Parathyroid adenoma (tissue), 2 donors: Measurements from ENCODE around the gene GADL1.

Experiments
- H2AFZ ChIP-seq: fragments of 300-600 bp; sonication (generic); one replicate; pipeline ENCODE4 v1.7.0; 2017; ENCODE audit warnings: antibody characterized with exemption, mild to moderate bottlenecking
- H3K27ac ChIP-seq: fragments of 300-600 bp; sonication (generic); one replicate; pipeline ENCODE4 v1.7.0; 2017
- H3K27me3 ChIP-seq: fragments of 300-600 bp; sonication (generic); one replicate; pipeline ENCODE4 v1.7.0; 2017; ENCODE audit warnings: low read length; ENCODE audit not compliant: control insufficient read depth, insufficient read depth
- H3K36me3 ChIP-seq: fragments of 300-600 bp; sonication (generic); one replicate; pipeline ENCODE4 v1.7.0; 2017; ENCODE audit warnings: low read length; ENCODE audit not compliant: control insufficient read depth, insufficient read depth
- H3K4me1 ChIP-seq: fragments of 300-600 bp; sonication (generic); one replicate; pipeline ENCODE4 v1.7.0; 2017; ENCODE audit warnings: control low read depth
- H3K4me2 ChIP-seq: fragments of 300-600 bp; sonication (generic); one replicate; pipeline ENCODE4 v1.7.0; 2017; ENCODE audit warnings: low read length
- H3K4me3 ChIP-seq: fragments of 300-600 bp; sonication (generic); one replicate; pipeline ENCODE4 v1.7.0; 2017; ENCODE audit warnings: low read depth, low read length
- H3K79me2 ChIP-seq: fragments of 300-600 bp; sonication (generic); one replicate; pipeline ENCODE4 v1.7.0; 2017; ENCODE audit warnings: control low read depth
- H3K9ac ChIP-seq: fragments of 300-600 bp; sonication (generic); one replicate; pipeline ENCODE4 v1.7.0; 2017; ENCODE audit warnings: mild to moderate bottlenecking
- H3K9me3 ChIP-seq: fragments of 300-600 bp; sonication (generic); one replicate; pipeline ENCODE4 v1.7.0; 2017; ENCODE audit warnings: low read length; ENCODE audit not compliant: control insufficient read depth
- CTCF ChIP-seq: fragments of 300-600 bp; sonication (generic); IDR thresholded peaks from one replicate; pipeline ENCODE4 v1.7.0; 2017; ENCODE audit warnings: antibody characterized with exemption, mild to moderate bottlenecking
- donor health status: primary hyperparathyroidism.

GADL1 gene

GRCh38 chr3:30692498-30693130 is 201.8 kb downstream of the GADL1 start:
- H3K27ac ChIP-seq, result no peak overlapping the region

GRCh38 chr3:30691944-30692343 is 202.5 kb downstream of the GADL1 start:
- peaks cover 9% of the 10 kb centered on the region for H3K4me1 ChIP-seq
- H3K9ac ChIP-seq, result no peak overlapping the region
- H3K36me3 ChIP-seq, result no peaks in the 10 kb centered on the region

More at GRCh38 chr3:30692498-30693130, 201.8 kb downstream of the GADL1 start:
- H3K9me3 ChIP-seq, result no peaks in the 10 kb centered on the region
- no peaks in the 10 kb centered on the region for H3K27me3 ChIP-seq
- no peak overlapping the region for H2AFZ ChIP-seq
- no peaks in the 10 kb centered on the region for H3K36me3 ChIP-seq
- H3K4me2 ChIP-seq, result no peak overlapping the region
- no peak for TF ChIP-seq CTCF
- no peaks in the 10 kb centered on the region for H3K79me2 ChIP-seq
- H3K4me3 ChIP-seq, result no peak overlapping the region
- peaks cover 9% of the 10 kb centered on the region for H3K4me1 ChIP-seq
- no peak overlapping the region for H3K9ac ChIP-seq

GRCh38 chr3:30691249-30691880 is 203.1 kb downstream of the GADL1 start:
- no peaks in the 10 kb centered on the region for H3K36me3 ChIP-seq
- H3K9ac ChIP-seq, result no peak overlapping the region
- no peak for TF ChIP-seq CTCF
- peaks cover 6% of the 10 kb centered on the region for H3K4me1 ChIP-seq
- no peak overlapping the region for H2AFZ ChIP-seq
- H3K4me3 ChIP-seq, result no peak overlapping the region
- H3K4me2 ChIP-seq, result no peak overlapping the region
- no peaks in the 10 kb centered on the region for H3K79me2 ChIP-seq
- H3K27me3 ChIP-seq, result no peaks in the 10 kb centered on the region
- H3K9me3 ChIP-seq, result no peaks in the 10 kb centered on the region
- H3K27ac ChIP-seq, result no peak overlapping the region

More at GRCh38 chr3:30691944-30692343, 202.5 kb downstream of the GADL1 start:
- no peaks in the 10 kb centered on the region for H3K27me3 ChIP-seq
- H2AFZ ChIP-seq, result no peak overlapping the region
- no peak for TF ChIP-seq CTCF
- no peak overlapping the region for H3K4me3 ChIP-seq
- H3K9me3 ChIP-seq, result no peaks in the 10 kb centered on the region
- no peaks in the 10 kb centered on the region for H3K79me2 ChIP-seq
- no peak overlapping the region for H3K4me2 ChIP-seq
- H3K27ac ChIP-seq, result no peak overlapping the region

- Histone ChIP-seq H3K27ac (no peak overlapping the region), H3K4me3 (no peak overlapping the region), H3K4me2 (no peak overlapping the region), H3K36me3 (no peaks in the 10 kb centered on the region), H3K4me1 (peaks cover 6% of the 10 kb centered on the region), H3K27me3 (no peaks in the 10 kb centered on the region), H3K9me3 (no peaks in the 10 kb centered on the region), H3K9ac (no peak overlapping the region), H3K79me2 (no peaks in the 10 kb centered on the region), H2AFZ (no peak overlapping the region)
- no peak for TF ChIP-seq CTCF
Measured at GRCh38 chr3:30690199-30690598, 204.3 kb downstream of the GADL1 start.
